Gastroesophageal sphincter (tissue), 3 donors: ENCODE measurements around the gene NAGPA.

Experiments
- CTCF ChIP-seq, 4 experiments: fragments of 200-600 bp in 2 of 4; fragments of 450-650 bp in 2 of 4; sonication (generic) in 1 of 4; IDR thresholded peaks; one replicate each; pipeline ENCODE4 v1.5.1; 2017 to 2019; ENCODE audit warnings: antibody characterized with exemption in 4 of 4, mild to moderate bottlenecking in 2 of 4, moderate library complexity in 2 of 4
- EP300 ChIP-seq: sonication (generic); formaldehyde crosslinking; IDR thresholded peaks from one replicate; pipeline ENCODE4 v1.6.1; 2017; ENCODE audit warnings: antibody characterized with exemption, mild to moderate bottlenecking

DNA sequence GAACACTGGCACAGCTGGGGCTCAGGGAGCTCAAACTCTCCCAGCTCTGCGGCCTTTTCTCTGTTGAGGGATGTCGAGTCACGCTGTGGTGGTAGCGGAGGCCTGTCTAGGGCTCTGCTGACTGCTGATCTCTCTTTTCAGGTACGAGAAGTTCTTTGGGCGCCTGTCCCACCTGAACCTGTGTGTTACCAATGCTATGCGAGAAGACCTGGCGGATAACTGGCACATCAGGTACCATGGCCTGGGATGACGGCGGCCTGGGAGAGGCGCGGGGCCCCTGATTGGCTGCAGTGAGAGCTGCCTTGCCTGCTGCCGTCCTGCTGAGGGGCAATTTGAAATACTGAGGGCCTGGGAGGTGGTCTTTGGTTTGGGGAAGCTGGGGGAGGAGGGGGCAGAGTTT, 43.6 kb upstream of the NAGPA start:
- TF ChIP-seq CTCF (IDR thresholded peaks at IDR 0.05) = no peak
- TF ChIP-seq EP300 = no peak
